Osteocyte (in vitro differentiated cells): ENCODE measurements around the gene MIER1. TPM values are rescaled to one million over a fixed set of nuclear protein-coding genes. Genes with fewer than 3 reads are reported as not detected.

Source experiments
- DNase-seq: peaks from one replicate; pipeline ENCODE4 v3.0.0; 2021; ENCODE audit warnings: mixed read lengths; ENCODE audit not compliant: unreplicated experiment; ENCODE audit errors: extremely low spot score
- H3K27ac Mint-ChIP-seq: one replicate; pipeline ENCODE4 v1.8.0; 2021; ENCODE audit warnings: mild to moderate bottlenecking, mixed read lengths; ENCODE audit not compliant: unreplicated experiment
- H3K27me3 Mint-ChIP-seq: one replicate; pipeline ENCODE4 v1.8.0; 2021; ENCODE audit warnings: mixed read lengths; ENCODE audit not compliant: unreplicated experiment
- H3K36me3 Mint-ChIP-seq: one replicate; pipeline ENCODE4 v1.8.0; 2021; ENCODE audit warnings: mixed read lengths; ENCODE audit not compliant: unreplicated experiment
- H3K4me1 Mint-ChIP-seq: one replicate; pipeline ENCODE4 v1.8.0; 2021; ENCODE audit warnings: mixed read lengths; ENCODE audit not compliant: unreplicated experiment
- H3K4me3 Mint-ChIP-seq: one replicate; pipeline ENCODE4 v1.8.0; 2021; ENCODE audit warnings: mild to moderate bottlenecking, moderate library complexity, mixed read lengths; ENCODE audit not compliant: unreplicated experiment
- H3K9me3 Mint-ChIP-seq: one replicate; pipeline ENCODE4 v1.8.0; 2021; ENCODE audit warnings: mixed read lengths; ENCODE audit not compliant: unreplicated experiment
- total RNA-seq: library from RNA; stranded (reverse); gene quantifications from 2 replicates; pipeline ENCODE4 v1.2.1, GENCODE V29; 2021
- TF ChIP-seq, protein P1 (sequence below): fragments of 200-600 bp; sonication (generic); IDR thresholded peaks from 2 replicates; pipeline ENCODE4 v1.5.0; 2021; ENCODE audit warnings: antibody characterized with exemption, mild to moderate bottlenecking, moderate library complexity

The MIER1 gene
- total RNA-seq, 1 donor from 2014 or later: 45.8 TPM

GRCh38 chr1:66916320-66916719 is 8.5 kb upstream of the MIER1 start:
- H3K9me3 Mint-ChIP-seq: no peaks in the 10 kb centered on the region
- TF ChIP-seq, protein P1, sequence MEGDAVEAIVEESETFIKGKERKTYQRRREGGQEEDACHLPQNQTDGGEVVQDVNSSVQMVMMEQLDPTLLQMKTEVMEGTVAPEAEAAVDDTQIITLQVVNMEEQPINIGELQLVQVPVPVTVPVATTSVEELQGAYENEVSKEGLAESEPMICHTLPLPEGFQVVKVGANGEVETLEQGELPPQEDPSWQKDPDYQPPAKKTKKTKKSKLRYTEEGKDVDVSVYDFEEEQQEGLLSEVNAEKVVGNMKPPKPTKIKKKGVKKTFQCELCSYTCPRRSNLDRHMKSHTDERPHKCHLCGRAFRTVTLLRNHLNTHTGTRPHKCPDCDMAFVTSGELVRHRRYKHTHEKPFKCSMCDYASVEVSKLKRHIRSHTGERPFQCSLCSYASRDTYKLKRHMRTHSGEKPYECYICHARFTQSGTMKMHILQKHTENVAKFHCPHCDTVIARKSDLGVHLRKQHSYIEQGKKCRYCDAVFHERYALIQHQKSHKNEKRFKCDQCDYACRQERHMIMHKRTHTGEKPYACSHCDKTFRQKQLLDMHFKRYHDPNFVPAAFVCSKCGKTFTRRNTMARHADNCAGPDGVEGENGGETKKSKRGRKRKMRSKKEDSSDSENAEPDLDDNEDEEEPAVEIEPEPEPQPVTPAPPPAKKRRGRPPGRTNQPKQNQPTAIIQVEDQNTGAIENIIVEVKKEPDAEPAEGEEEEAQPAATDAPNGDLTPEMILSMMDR: no peak
- H3K4me1 Mint-ChIP-seq: no peaks in the 10 kb centered on the region
- H3K4me3 Mint-ChIP-seq: no peak overlapping the region
- no peaks in the 10 kb centered on the region for H3K27me3 Mint-ChIP-seq
- no peak for DNase-seq
- H3K27ac Mint-ChIP-seq: no peak overlapping the region
- H3K36me3 Mint-ChIP-seq: peaks cover 11% of the 10 kb centered on the region

DNA sequence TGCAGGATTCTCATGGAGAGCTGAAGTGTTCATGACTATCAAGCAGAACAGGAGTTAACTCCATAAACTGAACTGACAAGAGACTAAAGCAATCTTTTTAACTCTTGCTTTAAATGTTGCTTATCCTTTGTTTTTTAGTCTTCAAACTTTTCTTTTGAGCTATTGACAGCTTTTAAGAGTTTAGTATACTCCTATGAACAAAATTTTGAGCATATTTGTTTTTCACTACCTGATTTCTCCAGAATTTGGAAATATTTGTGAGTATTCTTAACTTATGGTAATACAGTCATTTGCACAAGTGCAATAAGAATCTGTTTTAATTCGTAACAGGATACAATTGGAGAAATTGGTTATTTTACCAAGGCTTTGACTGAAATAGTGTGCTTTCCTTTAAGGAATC is 7.3 kb upstream of the MIER1 start:
- no peak for DNase-seq
- peaks cover 10% of the 10 kb centered on the region for H3K36me3 Mint-ChIP-seq
- H3K4me1 Mint-ChIP-seq: no peaks in the 10 kb centered on the region
- no peaks in the 10 kb centered on the region for H3K9me3 Mint-ChIP-seq
- no peak overlapping the region for H3K4me3 Mint-ChIP-seq
- H3K27me3 Mint-ChIP-seq: no peaks in the 10 kb centered on the region
- H3K27ac Mint-ChIP-seq: no peak overlapping the region
- TF ChIP-seq, protein P1: no peak

GRCh38 chr1:66919063-66919462 is 5.7 kb upstream of the MIER1 start:
- Mint-ChIP-seq H3K4me1 (peaks cover 8% of the 10 kb centered on the region), H3K9me3 (no peaks in the 10 kb centered on the region), H3K36me3 (peaks cover 9% of the 10 kb centered on the region), H3K27me3 (no peaks in the 10 kb centered on the region), H3K4me3 (no peak overlapping the region), H3K27ac (no peak overlapping the region)
- TF ChIP-seq, protein P1: no peak
- no peak for DNase-seq

DNA sequence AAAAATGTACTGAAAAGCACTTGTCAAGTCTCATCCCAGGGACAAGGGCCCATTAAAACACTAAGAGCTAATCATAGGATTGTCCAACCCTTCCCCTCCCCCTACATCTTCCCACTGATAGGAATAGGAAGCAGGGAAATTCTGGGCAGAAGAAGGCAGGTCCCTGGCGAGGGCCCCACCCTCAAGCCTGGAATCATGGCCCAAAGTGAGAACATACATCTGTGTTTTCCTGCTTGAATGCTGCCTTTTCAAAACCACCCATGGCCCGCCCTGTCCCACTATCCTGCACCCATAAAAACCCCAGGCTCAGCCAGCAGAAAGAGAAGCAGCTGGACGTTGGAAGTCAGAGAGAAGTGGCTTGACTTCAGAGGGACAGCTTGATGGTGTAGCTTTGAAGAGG is 5.0 kb upstream of the MIER1 start:
- Mint-ChIP-seq H3K4me3 (no peak overlapping the region), H3K9me3 (no peaks in the 10 kb centered on the region), H3K27me3 (no peaks in the 10 kb centered on the region), H3K36me3 (peaks cover 9% of the 10 kb centered on the region), H3K4me1 (peaks cover 8% of the 10 kb centered on the region), H3K27ac (no peak overlapping the region)
- TF ChIP-seq, protein P1: no peak
- no peak for DNase-seq

GRCh38 chr1:66920543-66920942 is 4.2 kb upstream of the MIER1 start:
- peaks cover 8% of the 10 kb centered on the region for H3K4me1 Mint-ChIP-seq
- peaks cover 9% of the 10 kb centered on the region for H3K36me3 Mint-ChIP-seq
- no peak for DNase-seq
- TF ChIP-seq, protein P1: no peak
- H3K27ac Mint-ChIP-seq: no peak overlapping the region
- H3K9me3 Mint-ChIP-seq: no peaks in the 10 kb centered on the region
- H3K27me3 Mint-ChIP-seq: no peaks in the 10 kb centered on the region
- no peak overlapping the region for H3K4me3 Mint-ChIP-seq
